Keratinocyte (primary cell): ENCODE results near the gene RPL23. TPM values are rescaled to one million over a fixed set of nuclear protein-coding genes. Genes with fewer than 3 reads are reported as not detected.
A peak's percentile ranks its signal among the peaks of the same experiment; 100 is the strongest.

Experiments used
- DNase-seq: peaks from one replicate; pipeline ENCODE4 v3.0.0-alpha.2; 2011; ENCODE audit warnings: low read depth, missing footprints, low spot score
- FAIRE-seq: peaks from 2 replicates; lab custom pipeline; 2011; peaks lifted over from hg19 to GRCh38; lab: Jason Lieb, UNC
- H2AFZ ChIP-seq: 2 replicates; pipeline ENCODE4 v1.6.0; 2012; ENCODE audit warnings: low read length, control low read depth, inconsistent platforms; ENCODE audit not compliant: control insufficient read depth
- H3K27ac ChIP-seq: 2 replicates; pipeline ENCODE4 v1.5.1; 2011; ENCODE audit warnings: low read length; ENCODE audit not compliant: control insufficient read depth, insufficient read depth
- H3K27me3 ChIP-seq: 3 replicates; pipeline ENCODE4 v1.6.0; 2011; ENCODE audit warnings: low read length; ENCODE audit not compliant: control insufficient read depth, insufficient read depth; ENCODE audit errors: extremely low read depth
- H3K36me3 ChIP-seq, 2 experiments: 2 replicates in 1 of 2; 3 replicates in 1 of 2; pipeline ENCODE4 v1.5.1; 2011; ENCODE audit warnings: low read length in 2 of 2, mild to moderate bottlenecking in 1 of 2; ENCODE audit not compliant: control insufficient read depth in 2 of 2, insufficient read depth in 2 of 2; ENCODE audit errors: extremely low read depth in 1 of 2
- H3K4me1 ChIP-seq: 3 replicates; pipeline ENCODE4 v1.5.1; 2011; ENCODE audit warnings: low read length; ENCODE audit not compliant: control insufficient read depth, insufficient read depth; ENCODE audit errors: extremely low read depth
- H3K4me2 ChIP-seq: 3 replicates; pipeline ENCODE4 v1.6.0; 2011; ENCODE audit warnings: low read depth, low read length; ENCODE audit not compliant: control insufficient read depth, insufficient read depth; ENCODE audit errors: extremely low read depth
- H3K4me3 ChIP-seq, 3 experiments: fragments of 200-600 bp in 1 of 3; sonication (generic) in 1 of 3; 2 replicates in 2 of 3; 3 replicates in 1 of 3; pipeline ENCODE4 v1.5.1; 2011 to 2016; ENCODE audit warnings: low read length in 3 of 3, mild to moderate bottlenecking in 3 of 3, control low read depth in 2 of 3, inconsistent platforms in 1 of 3, low read depth in 1 of 3, mixed read lengths in 1 of 3, mixed run types in 1 of 3, moderate library complexity in 1 of 3; ENCODE audit not compliant: control insufficient read depth in 2 of 3, insufficient read depth in 2 of 3; ENCODE audit errors: extremely low read depth in 1 of 3
- H3K79me2 ChIP-seq: 2 replicates; pipeline ENCODE4 v1.6.0; 2012; ENCODE audit warnings: low read length; ENCODE audit not compliant: control insufficient read depth, insufficient read depth
- H3K9ac ChIP-seq: 3 replicates; pipeline ENCODE4 v1.6.0; 2011; ENCODE audit warnings: low read length; ENCODE audit not compliant: control insufficient read depth, insufficient read depth; ENCODE audit errors: extremely low read depth
- H3K9me1 ChIP-seq: 3 replicates; pipeline ENCODE4 v1.6.0; 2011; ENCODE audit warnings: low read length; ENCODE audit not compliant: control insufficient read depth, insufficient read depth; ENCODE audit errors: extremely low read depth
- H3K9me3 ChIP-seq: 2 replicates; pipeline ENCODE4 v1.5.1; 2012; ENCODE audit warnings: low read depth, low read length; ENCODE audit not compliant: control insufficient read depth
- H4K20me1 ChIP-seq: 3 replicates; pipeline ENCODE4 v1.6.0; 2011; ENCODE audit warnings: low read length; ENCODE audit not compliant: control insufficient read depth, insufficient read depth; ENCODE audit errors: extremely low read depth
- EZH2 ChIP-seq: IDR thresholded peaks from one replicate; pipeline ENCODE4 v1.6.1; 2012; ENCODE audit warnings: inconsistent platforms, mild to moderate bottlenecking, low read length, moderate library complexity
- dilution Hi-C: fragments of 300-500 bp; cut with MboI; formaldehyde crosslinking; loops from one replicate; pipeline ENCODE4 v1.7.0; 2020; ENCODE audit warnings: low sequenced_read_pairs; ENCODE audit not compliant: extremely low pct_ligation_motif_present
- polyA plus RNA-seq, 5 experiments: library from polyadenylated mRNA; depleted of rRNA in 3 of 5; stranded (reverse) in 3 of 5; stranded (forward) in 1 of 5; unstranded in 1 of 5; fragments of >200 nt; gene quantifications; 1 replicate in 1 of 5; 2 replicates in 3 of 5; 3 replicates in 1 of 5; pipeline versions ENCODE4 v1.2.1 to v1.2.3, GENCODE V29; 2011 to 2012; ENCODE audit warnings: missing spikeins in 2 of 5, low read depth in 1 of 5, low replicate concordance in 1 of 5
- TF ChIP-seq, protein P1 (sequence below), 3 experiments: IDR thresholded peaks in 1 of 3; conservative IDR thresholded peaks in 1 of 3; optimal IDR thresholded peaks in 1 of 3; 2 replicates in 2 of 3; 3 replicates in 1 of 3; pipeline versions ENCODE3 to v1.5.1; 2011; ENCODE audit warnings: low read length in 3 of 3, mild to moderate bottlenecking in 3 of 3, moderate library complexity in 2 of 3, control low read depth in 1 of 3, inconsistent platforms in 1 of 3; ENCODE audit not compliant: insufficient read depth in 2 of 3; ENCODE audit errors: extremely low read depth in 1 of 3

RPL23 gene
- polyA plus RNA-seq, 1 donor (not counting 4 experiments of a cell fraction or from before 2014, with no cell fraction given): 2,966 TPM

DNA sequence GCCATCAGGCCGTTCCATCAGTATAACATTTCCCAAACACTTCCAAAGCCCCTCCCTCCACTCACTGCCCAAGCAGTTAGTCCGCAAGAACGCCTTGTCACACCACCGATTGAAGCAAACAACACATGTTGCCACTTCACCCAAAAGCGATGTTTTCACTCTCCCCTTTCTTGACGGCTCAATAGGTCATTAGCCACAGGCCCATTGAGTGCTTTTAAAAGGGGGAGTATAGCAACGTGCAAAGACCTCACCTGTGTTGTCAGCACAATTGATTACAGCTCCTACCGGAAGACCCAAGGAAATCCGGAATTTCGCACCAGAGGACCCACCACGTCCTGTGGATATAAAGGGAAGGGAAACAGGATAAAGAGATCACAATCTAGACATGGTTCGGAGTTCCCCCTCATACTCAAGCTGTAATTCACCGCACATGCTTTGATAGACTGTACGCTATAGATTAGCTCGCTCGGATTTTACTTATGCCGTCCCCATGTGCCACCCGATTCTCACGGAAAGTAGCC is 690 bp downstream of the RPL23 start:
- Histone ChIP-seq H3K27me3 (no peaks in the 10 kb centered on the region), H3K9me3 (no peaks in the 10 kb centered on the region), H3K36me3 (peaks cover 22 to 45% of the 10 kb centered on the region in 2 experiments), H3K79me2 (peaks cover 37% of the 10 kb centered on the region), H3K4me3 (peak overlapping the region; percentile 67 to 100 (median 100)), H3K9me1 (peaks cover 3% of the 10 kb centered on the region), H3K27ac (peak overlapping the region; percentile 90), H3K4me1 (peaks cover 30% of the 10 kb centered on the region), H4K20me1 (peaks cover 36% of the 10 kb centered on the region), H3K4me2 (peak overlapping the region; percentile 87), H2AFZ (peak overlapping the region; percentile 79), H3K9ac (peak overlapping the region; percentile 99)
- FAIRE-seq (no peak), DNase-seq (no peak)
- TF ChIP-seq, protein P1, sequence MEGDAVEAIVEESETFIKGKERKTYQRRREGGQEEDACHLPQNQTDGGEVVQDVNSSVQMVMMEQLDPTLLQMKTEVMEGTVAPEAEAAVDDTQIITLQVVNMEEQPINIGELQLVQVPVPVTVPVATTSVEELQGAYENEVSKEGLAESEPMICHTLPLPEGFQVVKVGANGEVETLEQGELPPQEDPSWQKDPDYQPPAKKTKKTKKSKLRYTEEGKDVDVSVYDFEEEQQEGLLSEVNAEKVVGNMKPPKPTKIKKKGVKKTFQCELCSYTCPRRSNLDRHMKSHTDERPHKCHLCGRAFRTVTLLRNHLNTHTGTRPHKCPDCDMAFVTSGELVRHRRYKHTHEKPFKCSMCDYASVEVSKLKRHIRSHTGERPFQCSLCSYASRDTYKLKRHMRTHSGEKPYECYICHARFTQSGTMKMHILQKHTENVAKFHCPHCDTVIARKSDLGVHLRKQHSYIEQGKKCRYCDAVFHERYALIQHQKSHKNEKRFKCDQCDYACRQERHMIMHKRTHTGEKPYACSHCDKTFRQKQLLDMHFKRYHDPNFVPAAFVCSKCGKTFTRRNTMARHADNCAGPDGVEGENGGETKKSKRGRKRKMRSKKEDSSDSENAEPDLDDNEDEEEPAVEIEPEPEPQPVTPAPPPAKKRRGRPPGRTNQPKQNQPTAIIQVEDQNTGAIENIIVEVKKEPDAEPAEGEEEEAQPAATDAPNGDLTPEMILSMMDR (optimal IDR thresholded peaks at IDR 0.05 in 1 of 3, IDR thresholded peaks at IDR 0.05 in 1 of 3, conservative IDR thresholded peaks at IDR 0.05 in 1 of 3; ENCODE audit: extremely low read depth in 1 of 3, insufficient read depth in 2 of 3, low read length in 3 of 3): no peak
- TF ChIP-seq EZH2: no peak
- dilution Hi-C loops: no loop called here

DNA sequence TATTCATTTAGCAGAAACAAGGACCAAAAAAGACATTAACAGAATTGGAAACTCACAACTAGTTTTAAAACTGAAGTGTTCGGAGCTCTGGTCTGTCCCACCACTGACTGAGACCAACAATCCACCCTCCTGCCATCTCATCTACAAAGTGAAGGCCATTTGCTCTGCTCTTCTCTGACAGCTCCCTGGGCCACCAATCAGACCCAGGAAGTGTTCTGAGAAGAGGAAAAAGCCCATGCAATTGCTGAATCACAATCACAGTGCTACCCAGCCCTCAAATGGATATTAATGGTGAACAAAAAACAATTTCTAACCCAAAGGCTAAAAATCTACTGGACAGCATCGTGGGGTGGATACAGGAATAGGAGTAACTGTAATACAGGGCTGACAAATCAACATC is 2.1 kb downstream of the RPL23 start:
- no peaks in the 10 kb centered on the region for H3K9me3 ChIP-seq
- peak overlapping the region; percentile 99 for H3K9ac ChIP-seq
- H3K4me1 ChIP-seq: peaks cover 22% of the 10 kb centered on the region
- DNase-seq (no peak), FAIRE-seq (no peak)
- H3K27me3 ChIP-seq: no peaks in the 10 kb centered on the region
- peaks cover 3% of the 10 kb centered on the region for H3K9me1 ChIP-seq
- peaks cover 36% of the 10 kb centered on the region for H4K20me1 ChIP-seq
- peaks cover 37% of the 10 kb centered on the region for H3K79me2 ChIP-seq
- TF ChIP-seq, protein P1 (optimal IDR thresholded peaks at IDR 0.05 in 1 of 3, IDR thresholded peaks at IDR 0.05 in 1 of 3, conservative IDR thresholded peaks at IDR 0.05 in 1 of 3; ENCODE audit: extremely low read depth in 1 of 3, insufficient read depth in 2 of 3, low read length in 3 of 3): no peak
- no peak for TF ChIP-seq EZH2
- dilution Hi-C loops: no loop called here
- H3K36me3 ChIP-seq: peaks cover 25 to 49% of the 10 kb centered on the region in 2 experiments
- H3K27ac ChIP-seq: peak overlapping the region; percentile 8
- H3K4me3 ChIP-seq: peak overlapping the region; percentile 67 to 100 (median 100)
- H3K4me2 ChIP-seq: peak overlapping the region; percentile 87
- no peak overlapping the region for H2AFZ ChIP-seq
